Measurements from ENCODE around the gene SBK1.

GRCh38 chr16:28274676-28275075, 17.6 kb upstream of the SBK1 start:
- TF ChIP-seq ZNF274 (IDR thresholded peaks at IDR 0.05; ENCODE audit: low read depth, low read length): no peak
- TF ChIP-seq YY1 (IDR thresholded peaks at IDR 0.05; ENCODE audit: insufficient read depth, insufficient read length): no peak
- TF ChIP-seq SUZ12 (IDR thresholded peaks at IDR 0.05; ENCODE audit: extremely low read depth, insufficient read depth, insufficient read length): no peak

All from NT2/D1 (cell line).